Spinal cord (tissue), 10 donors: ENCODE data around the gene NCOA1. TPM values are rescaled to one million over a fixed set of nuclear protein-coding genes. Genes with fewer than 3 reads are reported as not detected.

Source experiments
- DNase-seq, 6 donors: peaks; one replicate each; pipeline versions ENCODE4 v3.0.0 to v3.0.0-alpha.2; 2013 to 2015; ENCODE audit warnings: low spot score in 6 of 6, low read depth in 4 of 6
- H3K27ac ChIP-seq: one replicate; pipeline ENCODE4 v1.5.1; 2013; ENCODE audit warnings: low read depth, low read length, control low read depth
- H3K27me3 ChIP-seq: one replicate; pipeline ENCODE4 v1.6.1; 2013; ENCODE audit warnings: low read length; ENCODE audit not compliant: control insufficient read depth, insufficient read depth
- H3K36me3 ChIP-seq: one replicate; pipeline ENCODE4 v1.6.1; 2013; ENCODE audit warnings: low read length; ENCODE audit not compliant: control insufficient read depth, insufficient read depth
- H3K4me1 ChIP-seq: one replicate; pipeline ENCODE4 v1.6.1; 2013; ENCODE audit warnings: low read length; ENCODE audit not compliant: control insufficient read depth, insufficient read depth
- H3K4me3 ChIP-seq: one replicate; pipeline ENCODE4 v1.5.1; 2013; ENCODE audit warnings: low read depth, low read length, control low read depth
- H3K9me3 ChIP-seq: one replicate; pipeline ENCODE4 v1.6.1; 2013; ENCODE audit warnings: low read length; ENCODE audit not compliant: control insufficient read depth, insufficient read depth
- WGBS: methylation state at CpG from one replicate; pipeline ENCODE4 v1.1.5; 2013; ENCODE audit warnings: missing lambda C conversion rate; ENCODE audit not compliant: insufficient coverage; 5-methylcytosine and 5-hydroxymethylcytosine counted together
- polyA plus RNA-seq, 2 donors: library from polyadenylated mRNA; unstranded; fragments of 120-200 nt; gene quantifications; one replicate each; pipeline ENCODE4 v1.2.1, GENCODE V29; 2013; ENCODE audit not compliant: insufficient read length in 2 of 2
- total RNA-seq, 2 donors: library from RNA; depleted of rRNA in 1 of 2; stranded (reverse); fragments of 120-200 nt in 1 of 2; fragments of >200 nt in 1 of 2; gene quantifications; one replicate each; pipeline versions ENCODE4 v1.2.3 to v1.2.4, GENCODE V29; 2013 to 2014
- donor health status: healthy.

Gene NCOA1
- total and polyA plus RNA-seq, 4 donors, result 50.3 to 87.7 (median 73.1) TPM

GRCh38 chr2:24489465-24490180 lies 1.4 kb upstream of the NCOA1 start:
- 56% methylated on average over 13 of the region's 14 CpGs for WGBS
- peak overlapping the region; percentile 94 for H3K27ac ChIP-seq
- no peaks in the 10 kb centered on the region for H3K36me3 ChIP-seq
- H3K4me1 ChIP-seq, result peaks cover 10% of the 10 kb centered on the region
- no peaks in the 10 kb centered on the region for H3K27me3 ChIP-seq
- H3K4me3 ChIP-seq, result no peak overlapping the region
- peak in 1 of 6 donors; percentile 45 for DNase-seq
- H3K9me3 ChIP-seq, result no peaks in the 10 kb centered on the region

- H3K27me3 ChIP-seq, result no peaks in the 10 kb centered on the region
- H3K4me3 ChIP-seq, result peak overlapping the region; percentile 76
- peaks cover 10% of the 10 kb centered on the region for H3K4me1 ChIP-seq
- no peaks in the 10 kb centered on the region for H3K9me3 ChIP-seq
- H3K36me3 ChIP-seq, result no peaks in the 10 kb centered on the region
- DNase-seq, result no peak
- peak overlapping the region; percentile 94 for H3K27ac ChIP-seq
- 22% methylated on average over 12 of the region's 12 CpGs for WGBS
Observed at GRCh38 chr2:24490181-24490689, 819 bp upstream of the NCOA1 start.

GRCh38 chr2:24491542-24492420 lies 727 bp downstream of the NCOA1 start:
- under 1% methylated on average over 95 of the region's 100 CpGs for WGBS
- DNase-seq, result peak in 2 of 6 donors; percentile 85 to 86
- H3K27ac ChIP-seq, result peak overlapping the region; percentile 80
- H3K9me3 ChIP-seq, result no peaks in the 10 kb centered on the region
- no peaks in the 10 kb centered on the region for H3K36me3 ChIP-seq
- peak overlapping the region; percentile 79 for H3K4me3 ChIP-seq
- H3K4me1 ChIP-seq, result peaks cover 10% of the 10 kb centered on the region
- H3K27me3 ChIP-seq, result no peaks in the 10 kb centered on the region

GRCh38 chr2:24492421-24493279 lies 1.6 kb downstream of the NCOA1 start:
- Histone ChIP-seq H3K4me1 (peaks cover 10% of the 10 kb centered on the region), H3K27ac (peak overlapping the region; percentile 63), H3K36me3 (no peaks in the 10 kb centered on the region), H3K27me3 (no peaks in the 10 kb centered on the region), H3K4me3 (peak overlapping the region; percentile 79), H3K9me3 (no peaks in the 10 kb centered on the region)
- DNase-seq, result peak in 2 of 6 donors; percentile 51 to 57
- WGBS, result 8% methylated on average over 14 of the region's 16 CpGs

- peak in 1 of 6 donors; percentile 33 for DNase-seq
Observed at GRCh38 chr2:24493713-24494112, 2.7 kb downstream of the NCOA1 start.

GRCh38 chr2:24494410-24494809 lies 3.4 kb downstream of the NCOA1 start:
- Histone ChIP-seq H3K27ac (no peak overlapping the region), H3K4me1 (peaks cover 10% of the 10 kb centered on the region)

More at GRCh38 chr2:24493713-24494112, 2.7 kb downstream of the NCOA1 start:
- Histone ChIP-seq H3K27me3 (no peaks in the 10 kb centered on the region), H3K36me3 (no peaks in the 10 kb centered on the region), H3K4me3 (no peak overlapping the region), H3K27ac (no peak overlapping the region), H3K9me3 (no peaks in the 10 kb centered on the region), H3K4me1 (peaks cover 10% of the 10 kb centered on the region)
- 25% methylated on average over 1 of the region's 1 CpG for WGBS

GRCh38 chr2:24495451-24495850 lies 4.4 kb downstream of the NCOA1 start:
- H3K9me3 ChIP-seq, result no peaks in the 10 kb centered on the region
- H3K4me3 ChIP-seq, result no peak overlapping the region
- H3K27me3 ChIP-seq, result no peaks in the 10 kb centered on the region
- WGBS, result no CpG with 5 or more reads among the region's 4 CpGs
- no peak for DNase-seq
- H3K36me3 ChIP-seq, result no peaks in the 10 kb centered on the region
- peaks cover 2% of the 10 kb centered on the region for H3K4me1 ChIP-seq
- no peak overlapping the region for H3K27ac ChIP-seq

More at GRCh38 chr2:24494410-24494809, 3.4 kb downstream of the NCOA1 start:
- H3K36me3 ChIP-seq, result no peaks in the 10 kb centered on the region
- WGBS, result no CpG with 5 or more reads among the region's 7 CpGs
- peak in 1 of 6 donors; percentile 50 for DNase-seq
- H3K27me3 ChIP-seq, result no peaks in the 10 kb centered on the region
- H3K9me3 ChIP-seq, result no peaks in the 10 kb centered on the region
- H3K4me3 ChIP-seq, result no peak overlapping the region

GRCh38 chr2:24496959-24497358 lies 5.9 kb downstream of the NCOA1 start:
- no peak for DNase-seq
- WGBS, result 83% methylated on average over 1 of the region's 4 CpGs
- no peaks in the 10 kb centered on the region for H3K4me1 ChIP-seq
- H3K9me3 ChIP-seq, result no peaks in the 10 kb centered on the region
- H3K27ac ChIP-seq, result no peak overlapping the region
- H3K36me3 ChIP-seq, result no peaks in the 10 kb centered on the region
- H3K27me3 ChIP-seq, result no peaks in the 10 kb centered on the region
- no peak overlapping the region for H3K4me3 ChIP-seq

- no peaks in the 10 kb centered on the region for H3K9me3 ChIP-seq
- H3K36me3 ChIP-seq, result no peaks in the 10 kb centered on the region
- H3K27me3 ChIP-seq, result no peaks in the 10 kb centered on the region
- DNase-seq, result no peak
- H3K4me3 ChIP-seq, result no peak overlapping the region
- no peaks in the 10 kb centered on the region for H3K4me1 ChIP-seq
- H3K27ac ChIP-seq, result no peak overlapping the region
Observed at GRCh38 chr2:24497685-24498084, 6.6 kb downstream of the NCOA1 start.
